Raji (cell line): ENCODE measurements around the gene EIF2B4.

Source experiments
- POLR2A ChIP-seq: IDR thresholded peaks from 2 replicates; pipeline ENCODE4 v1.6.1; 2011; ENCODE audit warnings: low read depth, low read length, control low read depth; ENCODE audit not compliant: insufficient read depth

EIF2B4 gene

GRCh38 chr2:27379836-27380625, 9.9 kb upstream of the EIF2B4 start:
- no peak for TF ChIP-seq POLR2A

GRCh38 chr2:27379383-27379835, 9.3 kb upstream of the EIF2B4 start:
- no peak for TF ChIP-seq POLR2A

GRCh38 chr2:27378809-27379290, 8.7 kb upstream of the EIF2B4 start:
- no peak for TF ChIP-seq POLR2A

- TF ChIP-seq POLR2A, result no peak
Observed at GRCh38 chr2:27378096-27378808, 8.1 kb upstream of the EIF2B4 start.

GRCh38 chr2:27377618-27378095, 7.5 kb upstream of the EIF2B4 start:
- no peak for TF ChIP-seq POLR2A

- TF ChIP-seq POLR2A, result no peak
Observed at GRCh38 chr2:27376866-27377617, 6.9 kb upstream of the EIF2B4 start.

GRCh38 chr2:27376151-27376865, 6.2 kb upstream of the EIF2B4 start:
- no peak for TF ChIP-seq POLR2A

GRCh38 chr2:27375513-27376099, 5.5 kb upstream of the EIF2B4 start:
- no peak for TF ChIP-seq POLR2A

- TF ChIP-seq POLR2A, result no peak
Observed at GRCh38 chr2:27373567-27373966, 3.4 kb upstream of the EIF2B4 start.

GRCh38 chr2:27372937-27373336, 2.8 kb upstream of the EIF2B4 start:
- TF ChIP-seq POLR2A, result no peak

GRCh38 chr2:27370816-27371620, 880 bp upstream of the EIF2B4 start:
- peak; percentile 62; the same call in 1 of the 2 replicates for TF ChIP-seq POLR2A

- TF ChIP-seq POLR2A, result no peak
Observed at GRCh38 chr2:27369471-27370025, 590 bp downstream of the EIF2B4 start.

- no peak for TF ChIP-seq POLR2A
Observed at GRCh38 chr2:27363933-27364332, 6.2 kb downstream of the EIF2B4 start.
